DND-41 (cell line): ENCODE data around the gene GALNT7.

Experiments
- ATAC-seq: fragments of 200-7000 bp; cut with Tn5 transposase; 3 replicates; pipeline ENCODE4 v1.9.1; 2021; ENCODE audit warnings: low read depth; ENCODE audit not compliant: insufficient read depth
- DNase-seq: peaks from one replicate; pipeline ENCODE4 v3.0.0-alpha.2; 2020
- H2AFZ ChIP-seq: 2 replicates; pipeline ENCODE4 v1.6.0; 2012; ENCODE audit warnings: low read depth, low read length
- H3K27ac ChIP-seq: 2 replicates; pipeline ENCODE4 v1.5.1; 2012; ENCODE audit warnings: low read length, inconsistent platforms
- H3K27me3 ChIP-seq: fragments of 200-600 bp; sonication (generic); 2 replicates; pipeline ENCODE4 v1.6.0; 2012; ENCODE audit warnings: low read length, mild to moderate bottlenecking, inconsistent platforms; ENCODE audit not compliant: insufficient read depth, poor library complexity
- H3K36me3 ChIP-seq: 2 replicates; pipeline ENCODE4 v1.5.1; 2012; ENCODE audit warnings: low read length, inconsistent platforms; ENCODE audit not compliant: insufficient read depth
- H3K4me1 ChIP-seq: 2 replicates; pipeline ENCODE4 v1.5.1; 2012; ENCODE audit warnings: mild to moderate bottlenecking, low read length; ENCODE audit not compliant: insufficient read depth
- H3K4me2 ChIP-seq: 2 replicates; pipeline ENCODE4 v1.6.0; 2012; ENCODE audit warnings: mild to moderate bottlenecking, moderate library complexity, low read length, inconsistent platforms; ENCODE audit not compliant: insufficient read depth
- H3K4me3 ChIP-seq, 2 experiments: fragments of 200-600 bp in 1 of 2; shearing (Covaris generic) in 1 of 2; 2 replicates each; pipeline ENCODE4 v1.5.1; 2012 to 2016; ENCODE audit warnings: inconsistent platforms in 2 of 2, low read length in 2 of 2, mild to moderate bottlenecking in 2 of 2, low read depth in 1 of 2, moderate library complexity in 1 of 2
- H3K79me2 ChIP-seq: 2 replicates; pipeline ENCODE4 v1.6.0; 2012; ENCODE audit warnings: low read length, inconsistent platforms; ENCODE audit not compliant: insufficient read depth
- H3K9ac ChIP-seq: 2 replicates; pipeline ENCODE4 v1.6.0; 2012; ENCODE audit warnings: low read depth, mild to moderate bottlenecking, inconsistent platforms, low read length, moderate library complexity
- H3K9me3 ChIP-seq: 2 replicates; pipeline ENCODE4 v1.5.1; 2012; ENCODE audit warnings: low read length, moderate library complexity, mild to moderate bottlenecking, inconsistent platforms; ENCODE audit not compliant: insufficient read depth, severe bottlenecking
- H4K20me1 ChIP-seq: 2 replicates; pipeline ENCODE4 v1.6.0; 2012; ENCODE audit warnings: low read length; ENCODE audit not compliant: insufficient read depth
- CTCF ChIP-seq: IDR thresholded peaks from 2 replicates; pipeline ENCODE4 v1.5.1; 2012; ENCODE audit warnings: borderline replicate concordance, low read length, moderate library complexity, mild to moderate bottlenecking; ENCODE audit not compliant: poor library complexity, severe bottlenecking; ENCODE audit errors: extremely low read depth
- EZH2 ChIP-seq: IDR thresholded peaks from 3 replicates; pipeline ENCODE4 v1.6.1; 2012; ENCODE audit warnings: borderline replicate concordance, low read depth, mild to moderate bottlenecking, moderate library complexity, low read length, inconsistent platforms; ENCODE audit not compliant: severe bottlenecking

GALNT7 gene

DNA sequence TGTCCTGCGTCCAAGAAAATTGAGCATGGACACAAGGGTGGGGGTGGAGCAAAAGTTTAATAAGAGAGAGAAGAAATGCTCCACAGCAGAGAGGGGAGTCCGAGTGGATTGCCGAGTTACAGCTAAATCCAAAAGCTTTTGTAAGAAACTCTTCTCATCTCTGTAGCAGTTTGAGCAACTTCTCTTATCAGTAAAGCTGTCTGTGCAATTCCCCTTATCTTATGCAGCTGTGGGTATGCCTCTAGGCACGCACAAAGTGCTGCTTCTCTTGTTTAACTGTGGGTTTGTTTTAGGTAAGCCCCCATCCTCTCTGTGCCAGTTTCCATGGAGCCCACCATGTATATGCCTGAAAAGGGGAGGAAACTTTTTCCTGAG, 120.7 kb downstream of the GALNT7 start:
- ATAC-seq = no peak
- Histone ChIP-seq H3K79me2 (peaks cover 83% of the 10 kb centered on the region), H3K4me2 (no peak overlapping the region), H3K4me3 (no peak overlapping the region), H3K36me3 (peaks cover 25% of the 10 kb centered on the region), H3K27ac (no peak overlapping the region; the same call in 1 of the 2 replicates), H2AFZ (no peak overlapping the region), H4K20me1 (peaks cover 16% of the 10 kb centered on the region; the same call in 1 of the 2 replicates), H3K27me3 (no peaks in the 10 kb centered on the region), H3K4me1 (no peaks in the 10 kb centered on the region), H3K9ac (no peak overlapping the region), H3K9me3 (peaks cover 13% of the 10 kb centered on the region)
- TF ChIP-seq CTCF (no peak), EZH2 (no peak)
- no peak for DNase-seq

DNA sequence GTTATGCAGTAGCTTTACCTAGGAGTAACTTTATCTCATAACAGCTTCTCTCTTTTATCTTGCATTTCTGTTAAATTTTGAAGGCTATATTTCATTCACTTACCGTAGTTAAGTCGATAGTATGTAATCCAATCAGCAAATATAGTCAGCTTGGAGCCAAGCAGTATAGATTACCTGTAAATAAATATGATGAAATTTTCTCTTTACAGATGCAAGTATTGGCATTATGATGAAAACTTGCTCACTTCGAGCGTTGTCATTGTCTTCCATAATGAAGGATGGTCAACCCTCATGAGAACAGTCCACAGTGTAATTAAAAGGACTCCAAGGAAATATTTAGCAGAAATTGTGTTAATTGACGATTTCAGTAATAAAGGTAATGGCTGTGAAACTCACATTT, 123.3 kb downstream of the GALNT7 start:
- no peak for ATAC-seq

DNA sequence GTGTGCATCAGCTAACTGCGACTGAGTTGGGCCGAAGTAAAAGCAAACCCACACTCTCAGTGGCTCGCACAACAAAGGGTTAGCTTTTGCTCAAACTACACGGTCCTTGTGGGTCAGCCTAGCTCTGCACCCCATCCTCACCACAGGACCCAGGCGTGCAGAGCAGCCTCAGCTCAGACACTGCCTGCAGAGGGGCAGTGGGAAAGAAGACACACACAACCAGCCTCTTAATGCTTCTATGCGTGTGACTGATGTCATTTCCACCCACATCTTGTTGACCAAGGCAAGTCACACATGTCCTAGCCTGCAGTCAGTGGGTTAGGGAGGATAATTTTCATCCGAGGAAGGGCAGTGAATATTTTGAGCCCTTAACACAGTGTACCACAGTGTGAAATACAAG, 125.1 kb downstream of the GALNT7 start:
- DNase-seq (no peak), ATAC-seq (no peak)
- H3K79me2 ChIP-seq = peaks cover 60% of the 10 kb centered on the region
- TF ChIP-seq CTCF = no peak
- no peak for TF ChIP-seq EZH2
- H3K27me3 ChIP-seq = no peaks in the 10 kb centered on the region
- no peak overlapping the region for H3K4me3 ChIP-seq
- H3K9me3 ChIP-seq = no peaks in the 10 kb centered on the region
- peaks cover 13% of the 10 kb centered on the region; the same call in 1 of the 2 replicates for H4K20me1 ChIP-seq
- no peak overlapping the region for H3K27ac ChIP-seq
- H3K36me3 ChIP-seq = peaks cover 46% of the 10 kb centered on the region
- H3K4me1 ChIP-seq = no peaks in the 10 kb centered on the region
- H3K9ac ChIP-seq = no peak overlapping the region
- no peak overlapping the region for H2AFZ ChIP-seq
- no peak overlapping the region for H3K4me2 ChIP-seq

More for the DNA sequence above, 123.3 kb downstream of the GALNT7 start:
- no peak for DNase-seq
- no peaks in the 10 kb centered on the region for H3K27me3 ChIP-seq
- H3K36me3 ChIP-seq = peaks cover 35% of the 10 kb centered on the region
- H3K4me3 ChIP-seq = no peak overlapping the region
- peaks cover 70% of the 10 kb centered on the region for H3K79me2 ChIP-seq
- H3K4me1 ChIP-seq = no peaks in the 10 kb centered on the region
- H3K9ac ChIP-seq = no peak overlapping the region
- H2AFZ ChIP-seq = no peak overlapping the region
- TF ChIP-seq EZH2 = no peak
- TF ChIP-seq CTCF = no peak
- no peak overlapping the region for H3K4me2 ChIP-seq
- no peak overlapping the region for H3K27ac ChIP-seq
- peaks cover 5% of the 10 kb centered on the region for H3K9me3 ChIP-seq
- H4K20me1 ChIP-seq = peaks cover 16% of the 10 kb centered on the region; the same call in 1 of the 2 replicates

GRCh38 chr4:173294444-173294843, 125.8 kb downstream of the GALNT7 start:
- TF ChIP-seq CTCF (no peak), EZH2 (no peak)
- Histone ChIP-seq H4K20me1 (peaks cover 10% of the 10 kb centered on the region; the same call in 1 of the 2 replicates), H3K36me3 (peaks cover 49% of the 10 kb centered on the region), H3K27ac (no peak overlapping the region), H3K4me1 (no peaks in the 10 kb centered on the region), H3K79me2 (peaks cover 52% of the 10 kb centered on the region), H3K27me3 (no peaks in the 10 kb centered on the region), H3K4me3 (no peak overlapping the region), H3K4me2 (no peak overlapping the region), H2AFZ (no peak overlapping the region), H3K9ac (no peak overlapping the region), H3K9me3 (no peaks in the 10 kb centered on the region)
- ATAC-seq = no peak
- no peak for DNase-seq
